Amygdala (tissue), 56 donors: ENCODE data around the gene XPO5.
A peak's percentile ranks its signal among the peaks of the same experiment; 100 is the strongest.

Experiments used
- DNase-seq, 56 donors: peaks; one replicate each; lab custom pipeline; 2025; lab: John Stamatoyannopoulos, UW

The XPO5 gene

DNA sequence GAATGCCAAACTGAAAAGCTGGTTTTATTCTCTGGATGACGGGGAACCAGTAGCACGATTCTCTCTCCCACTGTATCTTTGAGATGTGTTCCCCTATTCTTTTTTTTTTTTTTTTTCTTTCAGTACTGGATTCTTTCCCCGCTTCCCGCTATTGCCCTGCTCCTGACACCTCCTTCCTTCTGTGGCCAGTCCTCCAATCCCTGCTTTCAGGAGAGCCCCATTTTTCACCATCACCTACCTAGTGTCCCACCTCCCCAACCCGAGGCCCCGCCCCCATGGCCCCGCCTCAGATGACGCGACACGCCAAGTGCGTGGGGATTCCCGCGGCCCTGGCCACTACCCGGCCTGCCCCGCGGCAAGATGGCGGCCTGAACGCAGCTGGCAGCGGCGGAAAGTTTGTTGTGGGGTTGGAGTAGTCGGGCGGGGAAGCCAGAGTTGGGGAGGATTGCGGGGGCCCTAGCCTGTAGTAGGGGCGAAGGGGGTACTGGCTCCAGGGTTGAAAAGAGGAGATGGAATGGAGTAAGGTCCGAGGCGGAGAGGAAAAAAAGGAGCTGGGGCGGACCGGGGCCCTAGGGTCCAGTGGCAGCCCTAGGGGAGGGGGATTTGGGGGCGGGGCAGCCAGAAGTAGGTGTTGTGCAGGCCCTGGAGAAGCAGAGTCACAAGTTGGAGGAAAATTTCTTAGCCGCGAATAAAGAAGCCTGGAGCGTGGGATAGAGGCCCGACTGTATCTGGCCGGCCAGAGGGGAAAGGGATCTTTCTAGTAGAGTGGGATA, 98.4 kb downstream of the XPO5 start, which contains the start of gene TJAP1:
TSS of gene TJAP1 (plus strand) at position 336 of the 773 bp plus-strand sequence. CDS start 21,432 bp downstream, outside the sequence.
- peak; percentile 34 to 94 (median 84) for DNase-seq

DNA sequence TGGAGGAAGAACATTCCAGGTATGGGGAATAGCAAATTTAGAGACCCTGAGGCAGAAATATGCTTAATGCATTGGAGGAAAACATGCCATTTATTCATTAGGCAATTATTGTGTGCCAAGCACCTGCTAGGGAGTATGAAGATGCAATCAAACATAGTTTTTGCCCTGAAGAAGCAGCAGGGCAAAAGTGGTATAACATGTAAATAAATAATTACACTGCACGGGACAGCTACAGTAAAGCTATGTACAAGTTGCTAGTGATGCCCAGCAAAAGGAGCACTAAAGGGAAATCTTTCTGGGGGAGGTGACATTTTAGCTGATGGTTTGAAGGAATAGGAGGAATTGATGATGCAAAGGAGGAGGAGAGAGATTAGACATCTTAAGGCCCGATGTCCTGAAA, 99.1 kb downstream of the XPO5 start:
- no peak for DNase-seq

DNA sequence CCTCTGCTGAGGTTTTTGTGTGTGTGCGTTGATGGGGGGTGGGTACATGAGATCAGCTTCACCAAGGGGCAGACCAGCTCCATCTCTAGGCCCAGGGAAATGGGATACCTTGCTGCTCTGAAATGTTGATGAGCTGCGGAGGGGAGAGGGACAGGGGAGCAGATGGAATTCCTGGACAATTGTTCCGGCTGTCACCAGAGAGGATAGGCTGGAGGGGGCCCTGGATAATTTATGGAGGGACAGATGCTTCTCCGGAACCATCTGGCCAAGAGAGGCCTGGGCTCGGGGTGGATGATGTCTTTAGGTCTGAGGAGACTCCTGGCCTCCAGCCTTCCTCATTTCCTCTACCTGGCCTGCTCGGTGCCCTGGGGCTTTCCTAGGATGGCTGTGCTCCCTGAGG, 100.3 kb downstream of the XPO5 start:
- no peak for DNase-seq

DNA sequence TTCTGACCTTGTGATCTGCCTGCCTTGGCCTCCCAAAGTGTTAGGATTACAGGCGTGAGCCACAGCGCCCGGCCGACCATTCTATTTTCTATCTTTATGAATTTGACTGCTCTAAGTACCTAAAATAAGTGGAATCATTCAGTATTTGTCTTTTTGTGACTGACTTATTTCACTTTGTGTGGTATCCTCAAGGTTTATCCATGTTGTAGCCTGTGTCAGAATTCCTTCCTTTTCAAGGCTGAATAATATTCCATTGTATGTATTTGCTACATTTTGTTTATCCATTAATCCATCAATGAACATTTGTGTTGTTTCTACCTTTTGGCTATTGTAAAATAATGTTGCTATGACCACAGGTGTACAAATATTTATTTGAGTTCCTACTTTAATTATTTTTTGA, 103.3 kb downstream of the XPO5 start:
- DNase-seq, result no peak
